SH-SY5Y (cell line): ENCODE results near the gene C2orf68.

ENCODE experiments used
- GATA2 ChIP-seq: IDR thresholded peaks from 2 replicates; pipeline ENCODE4 v1.6.1; 2011; ENCODE audit warnings: mild to moderate bottlenecking, low read depth, low read length
- GATA3 ChIP-seq: IDR thresholded peaks from 2 replicates; pipeline ENCODE4 v1.6.1; 2011; ENCODE audit warnings: low read depth, mild to moderate bottlenecking, low read length, moderate library complexity

DNA sequence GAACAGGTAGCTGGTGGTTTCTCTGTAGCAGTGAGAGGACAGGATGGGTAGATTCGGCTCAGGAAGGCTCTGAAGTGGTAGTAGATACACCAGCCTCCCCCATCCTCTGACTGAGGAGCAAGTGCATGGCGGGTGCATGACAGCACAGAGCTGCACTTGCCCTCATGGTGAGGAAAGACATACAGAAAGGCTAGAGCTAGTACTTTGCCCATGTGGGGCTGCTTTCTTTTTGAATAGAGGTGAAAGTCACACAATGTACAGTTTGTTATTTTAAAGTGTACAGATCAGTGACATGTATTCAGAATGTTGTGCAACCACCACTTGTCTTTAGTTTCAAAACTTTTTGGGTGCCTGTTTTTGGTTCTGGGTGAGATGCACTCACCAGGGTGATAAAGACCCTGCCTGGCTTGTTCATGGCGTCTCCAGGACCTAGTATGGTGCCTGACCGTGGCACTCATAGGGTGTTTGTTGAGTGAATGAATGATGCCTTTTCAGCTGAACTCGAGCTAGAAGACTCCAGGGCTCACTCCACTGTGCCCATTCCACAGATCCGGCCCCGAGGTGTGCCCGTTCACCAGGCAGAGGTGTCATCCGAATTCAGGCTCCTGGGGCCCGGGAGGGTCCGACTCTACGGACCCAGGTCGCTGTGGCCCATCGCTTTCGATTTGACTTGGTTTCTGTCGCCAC is 28.1 kb downstream of the C2orf68 start:
- no peak for TF ChIP-seq GATA2
- no peak for TF ChIP-seq GATA3
